Suppressor macrophage (primary cell): ENCODE measurements around the gene UBFD1.
"Not testable (repeated sequence)": the region's sequence is repeated elsewhere in the genome, so short reads cannot be mapped to it uniquely, and the experiment has no call there.

Experiments
- DNase-seq, 4 experiments: peaks; one replicate each; pipeline ENCODE4 v3.0.0-alpha.2; 2020 to 2022

Gene UBFD1

DNA sequence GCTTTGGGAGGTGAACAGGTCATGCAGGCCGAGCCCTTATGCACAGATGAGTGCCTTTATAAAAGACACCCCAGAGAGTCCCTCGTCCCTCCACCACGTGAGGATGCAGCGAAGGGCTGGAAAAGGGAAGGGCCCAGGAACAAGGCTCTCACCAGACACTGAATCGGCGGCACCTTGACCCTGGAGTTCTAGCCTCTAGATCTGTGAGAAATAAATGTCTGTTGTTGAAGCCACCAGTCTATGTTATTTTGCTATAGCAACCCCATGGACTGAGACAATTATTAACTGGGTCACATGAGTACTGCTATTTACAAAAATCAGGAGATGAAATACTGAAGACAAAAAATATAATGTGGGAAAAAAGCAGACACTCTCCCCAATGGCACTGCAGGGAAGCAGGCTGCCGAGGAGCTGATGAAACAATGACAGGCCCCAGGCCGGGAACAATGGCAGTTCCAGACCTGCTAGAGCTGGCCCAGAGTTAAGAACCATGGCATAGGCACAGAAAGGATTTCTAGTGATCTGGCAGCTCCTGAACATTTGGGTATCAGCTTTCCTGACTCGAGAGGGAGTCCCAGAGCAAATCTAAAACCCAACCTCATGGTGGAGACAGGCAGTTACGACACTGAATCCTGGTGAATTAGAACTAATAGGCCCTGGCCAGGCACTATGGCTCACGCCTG lies 29.4 kb upstream of the UBFD1 start:
- no peak for DNase-seq

GRCh38 chr16:23528644-23529310 lies 28.8 kb upstream of the UBFD1 start:
- DNase-seq, result peak; percentile 41 to 70 (median 64)

- no peak for DNase-seq
Observed at GRCh38 chr16:23530062-23530461, 27.5 kb upstream of the UBFD1 start.

- DNase-seq, result no peak
Observed at GRCh38 chr16:23532448-23532847, 25.1 kb upstream of the UBFD1 start.

GRCh38 chr16:23534868-23535860 lies 22.4 kb upstream of the UBFD1 start:
- no peak for DNase-seq

- DNase-seq, result no peak
Observed at GRCh38 chr16:23535901-23536300, 21.6 kb upstream of the UBFD1 start.

DNA sequence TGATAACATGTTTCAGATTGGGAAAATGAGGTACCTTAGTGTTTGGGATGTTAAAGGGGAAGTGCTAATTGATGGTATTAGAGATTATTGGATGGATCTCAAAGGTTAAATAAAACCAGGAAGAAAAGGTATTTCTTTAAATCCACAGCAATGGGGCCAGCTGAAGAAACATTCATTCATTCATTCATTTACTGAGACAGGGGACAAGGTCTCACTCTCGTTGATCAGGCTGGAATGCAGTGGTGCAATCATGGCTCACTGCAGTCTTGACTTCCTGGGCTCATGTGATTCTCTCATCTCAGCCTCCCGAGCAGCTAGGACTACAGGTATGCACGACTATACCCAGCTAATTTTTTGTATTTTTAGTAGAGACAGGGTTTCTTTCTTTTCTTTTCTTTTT lies 20.1 kb upstream of the UBFD1 start:
- DNase-seq, result no peak

DNA sequence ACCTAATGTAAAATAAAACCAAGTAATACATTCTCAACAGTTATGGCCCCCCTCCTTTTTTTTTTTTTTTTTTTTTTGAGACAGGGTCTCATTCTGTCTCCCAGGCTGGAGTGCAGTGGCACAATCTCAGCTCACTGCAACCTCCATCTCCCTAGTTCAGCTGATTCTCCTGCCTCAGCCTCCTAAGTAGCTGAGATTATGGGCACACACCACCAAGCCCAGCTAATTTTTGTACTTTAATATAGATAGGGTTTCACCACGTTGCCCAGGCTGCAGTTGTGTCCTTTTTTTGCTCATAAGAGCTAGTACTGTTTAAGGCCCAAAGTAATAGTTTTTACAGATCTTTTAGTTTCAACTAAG lies 18.6 kb upstream of the UBFD1 start:
- DNase-seq, result no peak

DNA sequence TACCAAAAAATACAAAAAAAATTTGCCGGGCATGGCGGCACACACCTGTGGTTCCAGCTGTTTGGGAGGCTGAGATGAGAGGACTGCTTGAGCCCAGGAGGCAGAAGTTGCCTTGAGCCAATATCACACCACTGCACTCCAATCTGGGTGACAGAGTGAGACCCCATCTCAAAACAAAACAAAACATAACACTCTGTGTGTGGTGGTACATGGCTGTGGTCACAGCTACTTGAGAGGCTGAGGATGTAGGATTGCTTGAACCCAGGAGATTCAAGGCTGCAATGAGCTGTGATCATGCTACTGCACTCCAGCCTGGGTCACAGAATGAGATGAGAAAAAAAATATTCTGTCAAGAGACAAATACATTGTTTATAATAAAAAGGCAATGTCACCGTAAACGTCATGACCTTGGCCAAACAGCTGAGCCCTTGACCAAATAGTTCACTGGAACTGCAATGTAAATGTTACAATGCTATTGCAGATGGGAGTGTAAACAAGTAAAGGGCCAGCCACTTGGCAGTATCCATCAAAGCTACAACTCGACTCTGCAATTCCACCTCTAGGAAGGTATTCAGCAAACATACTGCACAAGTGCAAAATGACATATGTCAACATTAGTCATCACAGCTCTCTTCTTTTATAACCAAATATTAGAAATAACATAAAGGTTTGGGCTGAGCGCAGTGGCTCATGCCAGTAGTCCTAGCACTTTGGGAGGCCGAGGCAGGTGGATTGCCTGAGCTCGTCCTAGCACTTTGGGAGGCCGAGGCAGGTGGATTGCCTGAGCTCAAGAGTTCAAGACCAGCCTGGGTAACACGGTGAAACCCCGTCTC lies 17.3 kb upstream of the UBFD1 start:
- no peak for DNase-seq

DNA sequence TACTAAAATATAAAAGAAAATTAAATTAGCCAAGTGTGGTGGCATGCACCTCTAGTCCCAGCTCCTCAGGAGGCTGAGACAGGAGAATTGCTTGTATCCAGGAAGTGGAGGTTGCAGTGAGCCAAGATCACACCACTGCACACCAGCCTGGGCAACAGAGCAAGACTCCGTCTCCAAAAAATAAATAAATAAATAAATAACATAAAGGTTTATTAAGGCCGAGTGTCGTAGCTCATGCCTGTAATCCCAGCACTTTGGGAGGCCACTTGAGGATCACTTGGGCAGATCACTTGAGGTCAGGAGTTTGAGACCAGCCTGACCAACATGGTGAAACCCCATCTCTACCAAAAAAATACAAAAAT lies 16.7 kb upstream of the UBFD1 start:
- DNase-seq, result not testable (repeated sequence)

- no peak for DNase-seq
Observed at GRCh38 chr16:23544436-23544835, 13.1 kb upstream of the UBFD1 start.

GRCh38 chr16:23549938-23550337 lies 7.6 kb upstream of the UBFD1 start:
- no peak for DNase-seq

DNA sequence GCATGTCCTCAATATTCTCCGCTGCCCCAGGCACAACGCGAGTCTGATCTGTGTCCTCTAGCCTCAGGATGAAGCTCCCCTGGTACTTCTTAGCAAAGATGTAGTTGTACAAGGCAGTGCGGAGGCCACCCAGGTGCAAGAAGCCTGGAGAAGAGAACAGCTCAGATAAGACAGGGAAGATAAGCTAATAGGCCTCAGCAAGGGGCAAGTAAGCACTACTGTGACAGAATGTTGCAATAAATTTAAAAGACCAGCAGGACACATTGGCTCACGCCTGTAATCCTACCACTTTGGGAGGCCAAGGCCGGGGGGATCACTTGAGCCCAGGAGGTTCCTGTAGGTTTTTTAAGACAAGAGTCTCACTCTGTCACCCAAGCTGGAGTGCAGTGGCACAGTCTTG lies 5.4 kb upstream of the UBFD1 start:
- DNase-seq, result no peak

GRCh38 chr16:23554536-23554935 lies 3.0 kb upstream of the UBFD1 start:
- no peak for DNase-seq

- peak in 2 of 4 experiments; percentile 40 to 69 for DNase-seq
Observed at GRCh38 chr16:23557779-23558702, 514 bp downstream of the UBFD1 start.

GRCh38 chr16:23561586-23561985 lies 4.1 kb downstream of the UBFD1 start:
- DNase-seq, result no peak

DNA sequence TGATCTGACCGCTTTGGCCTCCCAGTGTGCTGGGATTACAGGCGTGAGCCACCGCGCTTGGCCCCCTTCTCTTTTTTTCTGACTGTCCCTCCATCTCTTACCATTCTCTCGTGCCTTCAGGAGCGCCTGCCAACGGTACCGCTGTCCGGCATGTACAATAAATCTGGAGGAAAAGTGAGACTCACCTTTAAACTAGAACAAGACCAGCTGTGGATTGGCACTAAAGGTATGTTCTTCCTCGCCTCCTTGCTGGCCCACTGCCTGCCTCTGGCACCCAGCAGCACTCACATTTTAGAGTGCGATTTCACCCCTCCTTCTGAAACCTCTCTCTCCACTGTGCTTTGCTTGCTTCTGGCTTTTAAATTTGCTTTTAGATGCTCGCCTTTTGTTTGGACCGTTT lies 5.0 kb downstream of the UBFD1 start:
- no peak for DNase-seq

GRCh38 chr16:23563186-23563585 lies 5.7 kb downstream of the UBFD1 start:
- no peak for DNase-seq

DNA sequence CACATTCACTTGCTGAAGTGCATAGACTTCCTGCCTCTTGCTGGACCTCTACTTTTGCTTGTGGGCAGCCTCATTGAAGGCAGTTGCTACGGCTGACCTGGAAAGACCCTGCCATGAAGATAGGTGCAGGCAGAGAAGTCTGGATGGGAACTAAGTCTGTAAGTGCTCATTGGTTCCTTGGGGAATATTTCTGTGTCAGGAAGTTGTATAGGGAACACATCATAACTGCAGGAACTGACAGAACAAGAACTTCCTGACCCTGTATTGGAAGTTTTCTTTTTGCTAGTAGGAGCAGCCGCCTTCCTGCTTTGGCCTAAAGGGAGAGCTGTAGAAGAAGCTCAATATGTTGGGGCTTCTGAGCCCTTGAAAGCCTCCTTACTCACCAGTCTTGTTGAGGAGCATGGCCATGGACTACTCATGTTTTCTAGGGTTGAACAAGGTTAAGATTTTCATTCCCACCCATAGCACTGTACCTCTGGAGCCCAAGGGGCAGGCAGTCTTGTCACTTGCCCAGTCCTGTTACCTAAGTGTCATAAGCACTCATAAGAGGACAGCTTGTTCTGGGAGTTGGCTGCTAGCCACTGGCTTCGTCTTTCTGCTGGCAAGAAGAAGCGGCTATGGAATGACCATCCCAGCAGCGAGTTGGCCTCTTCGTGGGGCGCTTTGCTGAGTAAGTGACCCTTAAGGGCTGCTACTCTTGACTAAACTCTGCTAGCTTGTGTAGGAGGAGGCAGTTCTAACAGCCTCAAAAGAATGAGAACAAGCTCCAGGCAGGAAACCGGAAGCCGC lies 7.2 kb downstream of the UBFD1 start:
- DNase-seq, result no peak

- DNase-seq, result no peak
Observed at GRCh38 chr16:23566724-23567123, 9.2 kb downstream of the UBFD1 start.

DNA sequence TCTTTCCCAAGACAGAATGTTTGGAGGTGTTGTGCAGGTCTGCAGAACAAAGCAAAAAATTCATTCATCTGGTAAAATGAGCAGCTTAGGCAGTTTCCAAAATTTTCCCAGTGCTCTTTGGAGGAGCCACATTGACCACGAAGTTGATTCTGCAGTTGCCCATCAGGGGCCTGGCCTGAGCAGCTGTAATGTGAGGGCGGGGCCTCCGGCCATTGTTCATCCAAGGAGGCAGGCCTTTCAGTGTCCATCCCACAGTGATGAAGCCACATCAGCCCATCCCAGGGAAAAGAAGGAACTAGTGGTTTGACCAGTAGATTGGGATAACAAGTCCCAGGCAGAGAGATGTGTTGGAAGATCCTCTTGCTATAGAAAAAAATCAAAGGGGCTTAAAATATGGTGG lies 10.1 kb downstream of the UBFD1 start:
- DNase-seq, result no peak
